ENCODE results near the gene SLC22A12.

GRCh38 chr11:64619811-64620380, 28.9 kb downstream of the SLC22A12 start:
- TF ChIP-seq POLR2AphosphoS5 (IDR thresholded peaks at IDR 0.05; ENCODE audit: low read depth, low read length) (no peak), EP300 (IDR thresholded peaks at IDR 0.05; ENCODE audit: borderline replicate concordance in 1 of 2, low read depth in 1 of 2, low read length in 1 of 2) (no peak), JUND (IDR thresholded peaks at IDR 0.05) (no peak), RAD21 (IDR thresholded peaks at IDR 0.05; ENCODE audit: low read length) (no peak)
